Endothelial cell (in vitro differentiated cells): ENCODE measurements around the gene USF2. TPM values are rescaled to one million over a fixed set of nuclear protein-coding genes. Genes with fewer than 3 reads are reported as not detected.
"Not testable (repeated sequence)": the region's sequence is repeated elsewhere in the genome, so short reads cannot be mapped to it uniquely, and the experiment has no call there.

Experiments
- DNase-seq: peaks from one replicate; pipeline ENCODE4 v3.0.0; 2021; ENCODE audit warnings: low spot score
- H3K27ac Mint-ChIP-seq: one replicate; pipeline ENCODE4 v1.8.0; 2021; ENCODE audit warnings: mixed read lengths, inconsistent platforms; ENCODE audit not compliant: unreplicated experiment
- H3K27me3 Mint-ChIP-seq: one replicate; pipeline ENCODE4 v1.8.0; 2021; ENCODE audit warnings: mild to moderate bottlenecking, moderate library complexity, mixed read lengths, inconsistent platforms; ENCODE audit not compliant: unreplicated experiment
- H3K36me3 Mint-ChIP-seq: one replicate; pipeline ENCODE4 v1.8.0; 2021; ENCODE audit warnings: mild to moderate bottlenecking, low read depth, mixed read lengths, inconsistent platforms; ENCODE audit not compliant: unreplicated experiment
- H3K4me1 Mint-ChIP-seq: one replicate; pipeline ENCODE4 v1.8.0; 2021; ENCODE audit warnings: mild to moderate bottlenecking, mixed read lengths, inconsistent platforms; ENCODE audit not compliant: unreplicated experiment
- H3K4me3 Mint-ChIP-seq: one replicate; pipeline ENCODE4 v1.8.0; 2021; ENCODE audit warnings: mild to moderate bottlenecking, mixed read lengths, inconsistent platforms; ENCODE audit not compliant: unreplicated experiment
- H3K9me3 Mint-ChIP-seq: one replicate; pipeline ENCODE4 v1.8.0; 2021; ENCODE audit warnings: mixed read lengths, inconsistent platforms; ENCODE audit not compliant: unreplicated experiment
- CTCF ChIP-seq: fragments of 200-600 bp; sonication (generic); IDR thresholded peaks from one replicate; pipeline ENCODE4 v1.5.0; 2021; ENCODE audit warnings: antibody characterized with exemption; ENCODE audit not compliant: unreplicated experiment
- total RNA-seq: library from RNA; stranded (reverse); fragmentation: NEBNext Ultra II Directional; extraction: Animal tissue kit (Norgen Biotek cat#: 25700); gene quantifications from one replicate; pipeline ENCODE4 v1.2.1, GENCODE V29; 2021; ENCODE audit not compliant: unreplicated experiment

Gene USF2
- total RNA-seq, 1 donor from 2014 or later: 92.2 TPM

GRCh38 chr19:35231956-35232645, 36.7 kb upstream of the USF2 start:
- no peaks in the 10 kb centered on the region for H3K4me1 Mint-ChIP-seq
- H3K27me3 Mint-ChIP-seq: peaks cover 3% of the 10 kb centered on the region
- TF ChIP-seq CTCF: no peak
- H3K9me3 Mint-ChIP-seq: no peaks in the 10 kb centered on the region
- H3K4me3 Mint-ChIP-seq: no peak overlapping the region
- no peaks in the 10 kb centered on the region for H3K36me3 Mint-ChIP-seq
- H3K27ac Mint-ChIP-seq: no peak overlapping the region
- no peak for DNase-seq

DNA sequence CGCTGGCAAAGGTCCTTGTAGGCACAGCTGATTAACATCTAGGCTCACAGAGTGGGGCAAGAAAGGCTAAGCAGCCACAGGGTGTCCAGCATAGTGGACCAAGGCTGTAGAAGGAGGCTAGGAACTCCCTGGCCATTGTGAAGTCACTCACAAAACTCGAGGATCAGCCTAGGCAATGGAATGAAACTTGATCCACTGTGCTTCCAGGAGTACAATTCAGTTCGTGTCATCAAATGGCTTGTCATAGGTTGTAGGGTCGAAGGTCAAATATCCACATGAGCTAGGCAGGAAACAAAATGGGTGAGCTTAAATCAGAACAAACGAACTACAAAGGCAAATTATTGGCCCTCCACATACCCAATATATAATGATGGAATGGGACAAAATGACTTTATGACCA, 35.9 kb upstream of the USF2 start:
- H3K4me3 Mint-ChIP-seq: no peak overlapping the region
- TF ChIP-seq CTCF: no peak
- no peaks in the 10 kb centered on the region for H3K36me3 Mint-ChIP-seq
- H3K4me1 Mint-ChIP-seq: no peaks in the 10 kb centered on the region
- no peaks in the 10 kb centered on the region for H3K9me3 Mint-ChIP-seq
- no peak for DNase-seq
- H3K27me3 Mint-ChIP-seq: peaks cover under 1% of the 10 kb centered on the region
- no peak overlapping the region for H3K27ac Mint-ChIP-seq

DNA sequence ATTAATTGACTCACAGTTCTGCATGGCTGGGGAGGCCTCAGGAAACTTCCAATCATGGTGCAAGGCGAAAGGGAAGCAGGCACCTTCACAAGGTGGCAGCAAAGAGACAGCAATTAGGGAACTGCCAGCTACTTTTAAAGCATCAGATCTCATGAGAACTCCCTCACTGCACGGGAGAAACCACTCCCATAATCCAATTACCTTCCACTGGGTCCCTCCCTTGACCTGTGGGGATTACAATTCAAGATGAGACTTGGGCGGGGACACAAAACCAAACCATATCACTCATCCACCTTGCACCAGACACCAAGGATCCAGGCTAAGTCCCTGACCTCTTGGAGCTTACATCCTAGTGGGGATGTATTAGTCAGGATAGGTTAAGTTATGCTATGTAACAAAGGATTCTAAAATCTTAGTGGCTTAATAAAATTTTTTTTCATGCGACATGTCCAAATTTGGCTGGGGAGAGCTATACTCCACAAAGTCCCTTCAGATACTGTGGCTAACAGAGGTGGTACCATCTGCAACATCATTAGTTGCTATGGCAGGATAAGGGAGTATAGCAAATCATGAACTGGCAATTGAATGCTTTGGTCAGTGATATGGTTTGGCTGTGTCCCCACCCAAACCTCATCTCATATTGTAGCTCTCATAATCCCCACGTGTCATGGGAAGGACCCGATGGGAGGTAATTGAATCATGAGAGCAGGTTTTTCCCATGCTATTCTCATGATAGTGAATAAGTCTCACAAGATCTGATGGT, 31.9 kb upstream of the USF2 start:
- no peaks in the 10 kb centered on the region for H3K27me3 Mint-ChIP-seq
- H3K4me3 Mint-ChIP-seq: no peak overlapping the region
- TF ChIP-seq CTCF: no peak
- H3K36me3 Mint-ChIP-seq: peaks cover 9% of the 10 kb centered on the region
- H3K9me3 Mint-ChIP-seq: peaks cover 8% of the 10 kb centered on the region
- H3K27ac Mint-ChIP-seq: no peak overlapping the region
- no peaks in the 10 kb centered on the region for H3K4me1 Mint-ChIP-seq
- DNase-seq: no peak

DNA sequence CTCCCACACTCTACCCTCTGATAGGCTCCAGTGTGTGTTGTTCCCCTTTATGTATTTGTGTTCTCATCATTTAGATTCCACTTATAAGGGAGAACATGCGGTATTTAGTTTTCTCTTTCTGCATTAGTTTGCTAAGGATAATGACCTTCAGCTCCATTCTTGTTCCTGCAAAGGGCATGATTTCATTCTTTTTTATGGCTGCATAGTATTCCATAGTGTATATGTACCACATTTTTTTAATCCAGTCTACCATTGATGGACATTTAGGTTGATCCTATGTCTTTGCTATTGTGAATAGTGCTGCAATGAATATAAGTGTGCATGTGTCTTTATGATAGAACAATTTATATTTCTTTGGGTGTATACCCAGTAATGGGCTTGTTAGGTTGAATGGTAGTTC, 29.2 kb upstream of the USF2 start:
- DNase-seq, H3K4me1 Mint-ChIP-seq, H3K27me3 Mint-ChIP-seq, H3K27ac Mint-ChIP-seq, H3K4me3 Mint-ChIP-seq, H3K36me3 Mint-ChIP-seq: not testable (repeated sequence)
- peaks cover 10% of the 10 kb centered on the region for H3K9me3 Mint-ChIP-seq

DNA sequence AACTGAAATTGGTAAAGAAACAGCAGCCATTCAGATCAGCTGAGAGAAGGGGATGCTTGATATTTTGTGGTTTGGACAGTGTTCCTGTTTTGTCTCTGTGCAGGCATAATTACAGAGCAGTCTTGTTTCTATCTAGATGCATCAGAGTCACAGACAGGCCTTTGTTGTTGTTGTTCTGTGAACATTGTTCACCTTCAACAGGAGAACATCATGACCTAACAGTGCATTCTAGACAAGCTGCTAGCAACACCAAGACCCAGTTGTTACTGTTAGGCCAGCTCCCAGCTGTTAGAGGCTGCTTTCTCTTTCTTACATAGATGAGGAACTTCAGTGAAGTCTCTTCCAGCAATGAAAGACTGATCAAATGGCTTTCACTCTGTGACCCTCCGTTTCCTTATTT, 28.4 kb upstream of the USF2 start:
- H3K27me3 Mint-ChIP-seq: no peaks in the 10 kb centered on the region
- TF ChIP-seq CTCF: no peak
- H3K4me3 Mint-ChIP-seq: no peak overlapping the region
- H3K4me1 Mint-ChIP-seq: no peaks in the 10 kb centered on the region
- DNase-seq: no peak
- no peak overlapping the region for H3K27ac Mint-ChIP-seq
- peaks cover 10% of the 10 kb centered on the region for H3K9me3 Mint-ChIP-seq
- H3K36me3 Mint-ChIP-seq: peaks cover 9% of the 10 kb centered on the region
